H1 (cell line): ENCODE results near the gene ALOX12. TPM values are rescaled to one million over a fixed set of nuclear protein-coding genes. Genes with fewer than 3 reads are reported as not detected.

Experiments used
- CTCF ChIA-PET: fragments of 300-600 bp; sonication (Branson Sonifier 250); formaldehyde crosslinking; loops from one replicate; lab custom pipeline; 2021; ENCODE audit not compliant: partially characterized antibody; lab: Charles Lee
- POLR2A ChIA-PET: fragments of 300-600 bp; sonication (Branson Sonifier 250); formaldehyde crosslinking; loops from one replicate; lab custom pipeline; 2021; ENCODE audit warnings: inconsistent platforms; ENCODE audit not compliant: partially characterized antibody; lab: Charles Lee
- DNase-seq, 2 experiments: peaks; one replicate each; pipeline versions ENCODE4 v3.0.0 to v3.0.0-alpha.2; 2010 to 2022; ENCODE audit warnings: low spot score in 2 of 2, low read depth in 1 of 2, mixed read lengths in 1 of 2
- FAIRE-seq: peaks from 2 replicates; lab custom pipeline; 2011; peaks lifted over from hg19 to GRCh38; lab: Jason Lieb, UNC
- H2AFZ ChIP-seq: 2 replicates; pipeline ENCODE4 v1.8.1; 2012; ENCODE audit warnings: low read length, inconsistent platforms
- H2AK5ac ChIP-seq: 2 replicates; pipeline ENCODE4 v1.6.1; 2013; ENCODE audit warnings: low read depth, low read length
- H2BK120ac ChIP-seq: replicated peaks from 2 replicates; pipeline ENCODE3; 2013; ENCODE audit warnings: low read depth, low read length, inconsistent platforms
- H2BK12ac ChIP-seq: 2 replicates; pipeline ENCODE4 v1.6.1; 2013; ENCODE audit warnings: low read depth, low read length
- H2BK15ac ChIP-seq: 2 replicates; pipeline ENCODE4 v1.6.1; 2013; ENCODE audit warnings: low read length
- H2BK20ac ChIP-seq: 2 replicates; pipeline ENCODE4 v1.6.1; 2013; ENCODE audit warnings: low read length
- H2BK5ac ChIP-seq: 2 replicates; pipeline ENCODE4 v1.6.1; 2013; ENCODE audit warnings: low read depth, low read length
- H3K14ac ChIP-seq: 2 replicates; pipeline ENCODE4 v1.6.1; 2013; ENCODE audit warnings: inconsistent platforms; ENCODE audit not compliant: insufficient read length
- H3K18ac ChIP-seq: 2 replicates; pipeline ENCODE4 v1.6.1; 2013; ENCODE audit warnings: low read length; ENCODE audit errors: extremely low read depth
- H3K23ac ChIP-seq: 2 replicates; pipeline ENCODE4 v1.6.1; 2013; ENCODE audit warnings: inconsistent platforms; ENCODE audit not compliant: insufficient read length
- H3K23me2 ChIP-seq: 2 replicates; pipeline ENCODE4 v1.6.1; 2013; ENCODE audit warnings: low read depth, low read length
- H3K27ac ChIP-seq: 2 replicates; pipeline ENCODE4 v1.6.1; 2011; ENCODE audit warnings: low read depth, low read length, inconsistent platforms
- H3K27me3 ChIP-seq, 4 experiments: replicated peaks in 1 of 4; 1 replicate in 1 of 4; 2 replicates in 3 of 4; pipeline versions ENCODE4 v1.6.1 to v1.8.1; 2011 to 2013; ENCODE audit warnings: low read length in 3 of 4, mild to moderate bottlenecking in 3 of 4, inconsistent platforms in 2 of 4, mixed read lengths in 2 of 4, moderate library complexity in 1 of 4; ENCODE audit not compliant: control insufficient read depth in 3 of 4, insufficient read depth in 3 of 4; ENCODE audit errors: extremely low read depth in 1 of 4
- H3K36me3 ChIP-seq, 4 experiments: 2 replicates each; pipeline versions ENCODE4 v1.6.1 to v1.8.1; 2011 to 2013; ENCODE audit warnings: mild to moderate bottlenecking in 4 of 4, low read length in 3 of 4, moderate library complexity in 2 of 4, control low read depth in 1 of 4, inconsistent platforms in 1 of 4; ENCODE audit not compliant: insufficient read depth in 4 of 4, control insufficient read depth in 2 of 4
- H3K4ac ChIP-seq: replicated peaks from 2 replicates; pipeline ENCODE3; 2013; ENCODE audit warnings: low read length, low read depth, mixed read lengths, inconsistent platforms; ENCODE audit not compliant: insufficient read length
- H3K4me1 ChIP-seq, 4 experiments: replicated peaks in 1 of 4; 1 replicate in 1 of 4; 2 replicates in 3 of 4; pipeline versions ENCODE4 v1.6.1 to v1.8.1; 2011 to 2013; ENCODE audit warnings: low read length in 3 of 4, inconsistent platforms in 2 of 4, mixed read lengths in 1 of 4; ENCODE audit not compliant: insufficient read depth in 4 of 4, control insufficient read depth in 3 of 4
- H3K4me2 ChIP-seq, 2 experiments: 2 replicates each; pipeline versions ENCODE4 v1.6.1 to v1.8.1; 2011 to 2013; ENCODE audit warnings: low read depth in 2 of 2, low read length in 2 of 2, control low read depth in 1 of 2, inconsistent platforms in 1 of 2, mild to moderate bottlenecking in 1 of 2; ENCODE audit not compliant: insufficient read depth in 1 of 2
- H3K4me3 ChIP-seq, 4 experiments: fragments of 200-600, 300-600 bp in 1 of 4; sonication (generic), shearing (Covaris generic), sonication (Bioruptor Twin) in 1 of 4; 2 replicates each; pipeline versions ENCODE4 v1.5.1 to v1.8.1; 2011 to 2016; ENCODE audit warnings: low read length in 4 of 4, low read depth in 3 of 4, control low read depth in 2 of 4, inconsistent platforms in 2 of 4, mild to moderate bottlenecking in 2 of 4, mixed read lengths in 1 of 4, moderate library complexity in 1 of 4; ENCODE audit not compliant: insufficient read depth in 2 of 4; ENCODE audit errors: extremely low read depth in 1 of 4
- H3K56ac ChIP-seq: replicated peaks from 2 replicates; pipeline ENCODE3; 2013; ENCODE audit warnings: low read depth, mild to moderate bottlenecking, mixed read lengths, low read length, inconsistent platforms; ENCODE audit not compliant: insufficient read length
- H3K79me1 ChIP-seq: 2 replicates; pipeline ENCODE4 v1.6.1; 2013; ENCODE audit warnings: low read depth, low read length, control low read depth
- H3K79me2 ChIP-seq, 2 experiments: 2 replicates each; pipeline versions ENCODE4 v1.6.1 to v1.8.1; 2012 to 2013; ENCODE audit warnings: low read length in 2 of 2, mild to moderate bottlenecking in 2 of 2, inconsistent platforms in 1 of 2; ENCODE audit not compliant: insufficient read depth in 2 of 2, control insufficient read depth in 1 of 2
- H3K9ac ChIP-seq, 4 experiments: replicated peaks in 1 of 4; 1 replicate in 1 of 4; 2 replicates in 3 of 4; pipeline versions ENCODE4 v1.6.1 to v1.8.1; 2011 to 2013; ENCODE audit warnings: low read depth in 3 of 4, low read length in 3 of 4, control low read depth in 2 of 4, mild to moderate bottlenecking in 2 of 4, moderate library complexity in 2 of 4, inconsistent platforms in 1 of 4; ENCODE audit errors: extremely low read depth in 1 of 4
- H3K9me3 ChIP-seq, 2 experiments: 2 replicates each; pipeline versions ENCODE4 v1.6.1 to v1.8.1; 2012 to 2013; ENCODE audit warnings: mild to moderate bottlenecking in 2 of 2, moderate library complexity in 2 of 2, control low read depth in 1 of 2, inconsistent platforms in 1 of 2, low read depth in 1 of 2, low read length in 1 of 2, mixed read lengths in 1 of 2; ENCODE audit not compliant: insufficient read depth in 2 of 2
- H4K20me1 ChIP-seq, 2 experiments: replicated peaks in 1 of 2; 2 replicates each; pipeline versions ENCODE3 to v1.8.1; 2011 to 2013; ENCODE audit warnings: inconsistent platforms in 2 of 2, low read length in 2 of 2, mild to moderate bottlenecking in 1 of 2; ENCODE audit not compliant: insufficient read depth in 2 of 2, control insufficient read depth in 1 of 2
- H4K5ac ChIP-seq: 2 replicates; pipeline ENCODE4 v1.6.1; 2013; ENCODE audit warnings: low read length, low read depth, mixed read lengths, inconsistent platforms; ENCODE audit not compliant: insufficient read length
- H4K8ac ChIP-seq: 2 replicates; pipeline ENCODE4 v1.8.0; 2013; ENCODE audit warnings: mild to moderate bottlenecking, moderate library complexity, low read length, inconsistent platforms; ENCODE audit not compliant: insufficient read depth; ENCODE audit errors: extremely low read depth
- H4K91ac ChIP-seq: replicated peaks from 2 replicates; pipeline ENCODE3; 2013; ENCODE audit warnings: low read length, mixed read lengths, inconsistent platforms; ENCODE audit not compliant: insufficient read length
- WGBS, 2 experiments: shearing (Covaris generic) in 1 of 2; methylation state at CpG; one replicate each; pipeline versions ENCODE4 v1.1.6 to v1.1.7; 2013 to 2015; ENCODE audit warnings: low lambda C conversion rate in 2 of 2, mixed read lengths in 2 of 2, inconsistent platforms in 1 of 2, low coverage in 1 of 2, missing lambda C conversion rate in 1 of 2; ENCODE audit not compliant: insufficient replicate concordance in 2 of 2, insufficient coverage in 1 of 2, insufficient read length in 1 of 2; ENCODE audit errors: extremely low coverage in 1 of 2, missing lambda C conversion rate in 1 of 2; 5-methylcytosine and 5-hydroxymethylcytosine counted together
- polyA plus RNA-seq, 7 experiments: library from polyadenylated mRNA; depleted of rRNA in 3 of 7; stranded (reverse) in 5 of 7; unstranded in 2 of 7; fragments of >200 nt in 5 of 7; fragments of 200-250 nt in 2 of 7; gene quantifications; 1 replicate in 5 of 7; 2 replicates in 1 of 7; 4 replicates in 1 of 7; pipeline versions ENCODE4 v1.2.1 to v1.2.3, GENCODE V29; 2011 to 2013; ENCODE audit warnings: missing spikeins in 2 of 7, mixed read lengths in 2 of 7
- total RNA-seq: library from RNA; stranded (reverse); fragmentation: NEBNext Ultra II Directional; extraction: Animal tissue kit (Norgen Biotek cat#: 25700); gene quantifications from 2 replicates; pipeline ENCODE4 v1.2.1, GENCODE V29; 2021

The ALOX12 gene
- total and polyA plus RNA-seq, 2 of the 8 experiments (the other 6 are each of a cell fraction or from before 2014, with no cell fraction given), result 1.4 to 2.0 TPM

DNA sequence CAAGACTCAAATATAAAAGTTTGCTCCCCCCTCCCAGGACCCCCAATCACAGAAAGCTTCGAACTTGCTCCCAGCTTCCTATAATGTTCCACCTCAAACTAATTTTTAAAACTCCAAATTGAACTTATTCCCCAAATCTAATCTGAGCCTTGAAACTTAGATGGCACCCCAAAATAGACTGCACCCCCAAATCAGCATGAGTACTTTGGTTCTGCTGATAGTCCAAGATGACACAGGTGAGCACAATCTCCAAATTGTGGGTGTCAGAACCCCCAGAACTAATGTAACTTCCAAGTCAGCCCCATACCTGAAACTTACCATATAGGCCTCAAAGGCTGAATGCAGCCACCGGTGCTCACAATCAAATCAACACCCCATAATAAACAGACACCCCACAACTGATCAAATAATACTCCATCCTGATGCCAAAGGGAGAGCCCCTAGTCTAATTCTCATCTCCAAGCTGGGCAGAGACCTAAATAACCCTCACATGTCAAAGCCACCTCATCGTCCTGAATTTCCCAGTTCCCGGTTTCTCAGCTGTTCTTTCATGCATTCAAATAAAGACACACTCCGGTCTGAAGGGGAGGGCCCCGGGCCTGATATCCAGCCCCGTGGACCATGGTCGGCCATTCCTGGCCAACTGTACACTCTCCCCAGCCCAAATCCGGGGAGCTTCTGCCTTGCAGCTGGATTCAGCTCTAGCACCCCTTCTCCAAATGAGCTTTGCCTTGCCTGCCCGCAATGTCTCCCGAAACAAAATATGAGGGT lies 25.2 kb downstream of the ALOX12 start:
- no peak overlapping the region for H2BK5ac ChIP-seq
- no peak overlapping the region for H2AFZ ChIP-seq
- peak overlapping the region; percentile 91 to 97; a peak in 2 of 4 replicates for H3K4me2 ChIP-seq
- no peak overlapping the region for H2BK120ac ChIP-seq
- no peaks in the 10 kb centered on the region for H3K79me2 ChIP-seq
- H3K9me3 ChIP-seq, result no peaks in the 10 kb centered on the region
- H3K4me3 ChIP-seq, result peak overlapping the region in 1 of 4 experiments; percentile 68; a peak in 2 of 8 replicates
- H2BK15ac ChIP-seq, result no peak overlapping the region
- no peaks in the 10 kb centered on the region for H3K79me1 ChIP-seq
- H3K23me2 ChIP-seq, result peaks cover 11% of the 10 kb centered on the region
- no peak overlapping the region for H2BK20ac ChIP-seq
- H4K91ac ChIP-seq, result no peak overlapping the region
- WGBS, 2 experiments, result 91% methylated on average over 11 of the region's 11 CpGs; no CpG with 5 or more reads in 1 of the 2 experiments
- H3K36me3 ChIP-seq, result peaks cover 0 to 8% (median 2%) of the 10 kb centered on the region in 4 experiments; a peak in 3 of 8 replicates
- no peak overlapping the region for H3K27ac ChIP-seq
- H3K56ac ChIP-seq, result no peak overlapping the region
- DNase-seq (no peak), FAIRE-seq (no peak)
- H4K20me1 ChIP-seq, result no peaks in the 10 kb centered on the region
- no peak overlapping the region for H3K23ac ChIP-seq
- H3K9ac ChIP-seq, result no peak overlapping the region
- H4K5ac ChIP-seq, result no peak overlapping the region
- ChIA-PET POLR2A (interaction anchor here (0.5 to 3.3 kb wide), 8 partner anchors 9 to 291 kb away, joined by 3 to 13 read pairs (median 4); partner anchors contain the start of gene RNASEK), CTCF (interaction anchor here (0.6 to 3.2 kb wide), 27 partner anchors 8 to 354 kb away, joined by 3 to 34 read pairs (median 4); partner anchors contain the start of genes ALOX12, SLC13A5 and SLC16A13)
- no peak overlapping the region for H3K4ac ChIP-seq
- H3K27me3 ChIP-seq, result peaks cover 0 to 16% (median 14%) of the 10 kb centered on the region in 4 experiments; a peak in 6 of 7 replicates
- no peak overlapping the region; the same call in 1 of the 2 replicates for H2AK5ac ChIP-seq
- no peak overlapping the region; the same call in 1 of the 2 replicates for H4K8ac ChIP-seq
- H3K4me1 ChIP-seq, result peaks cover 0 to 15% (median 5%) of the 10 kb centered on the region in 4 experiments; a peak in 6 of 7 replicates
- no peak overlapping the region; the same call in 1 of the 2 replicates for H3K18ac ChIP-seq
- H3K14ac ChIP-seq, result no peak overlapping the region
- no peak overlapping the region for H2BK12ac ChIP-seq
